ENCODE measurements around the gene TTL.
"Not testable (repeated sequence)": the region's sequence is repeated elsewhere in the genome, so short reads cannot be mapped to it uniquely, and the experiment has no call there.

The TTL gene

DNA sequence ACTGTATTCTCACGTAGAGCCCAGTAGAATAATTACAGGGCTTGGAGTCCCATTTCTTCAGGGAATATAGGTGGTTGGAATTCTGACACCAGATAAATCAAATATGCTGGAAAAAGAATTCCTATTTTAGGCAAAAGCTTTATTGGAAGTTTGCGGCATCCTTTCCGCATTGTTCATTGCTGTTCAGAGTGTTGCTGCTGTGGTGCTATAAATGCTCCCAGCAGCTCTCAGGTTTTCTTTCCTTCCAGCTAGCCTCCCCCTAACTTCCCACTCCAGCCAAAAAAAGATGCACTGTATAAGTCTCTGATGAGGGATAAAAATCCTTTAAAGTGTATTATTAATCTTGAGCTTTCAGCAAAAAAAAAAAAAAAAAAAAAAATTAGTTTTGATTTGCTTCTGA, 34.8 kb downstream of the TTL start:
- DNase-seq (ENCODE audit: insufficient read length, low spot score), result no peak
- FAIRE-seq, result no peak

GRCh38 chr2:112518807-112519206, 36.9 kb downstream of the TTL start:
- FAIRE-seq, result no peak

DNA sequence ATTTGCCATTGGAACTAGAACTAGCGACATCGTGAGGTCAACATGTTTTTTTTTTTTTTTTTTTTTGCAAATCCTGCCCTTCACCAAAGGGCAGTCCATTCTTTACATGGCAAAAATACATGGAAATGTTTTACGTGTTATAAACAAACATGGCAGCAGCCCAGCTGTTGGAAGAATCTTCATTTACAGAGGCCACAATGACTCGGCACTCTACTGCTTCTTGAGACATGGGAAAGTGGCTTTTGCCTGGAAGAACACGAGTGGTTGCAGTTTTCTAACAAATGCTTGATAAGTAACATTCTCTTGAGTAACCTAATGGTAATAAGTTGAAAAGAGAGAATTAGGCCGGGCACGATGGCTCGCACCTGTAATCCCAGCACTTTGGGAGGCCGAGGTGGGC, 37.5 kb downstream of the TTL start:
- no peak for DNase-seq (ENCODE audit: insufficient read length, low spot score)
- no peak for FAIRE-seq

More at GRCh38 chr2:112518807-112519206, 36.9 kb downstream of the TTL start:
- DNase-seq (ENCODE audit: insufficient read length, low spot score), result no peak

- no peak for DNase-seq (ENCODE audit: insufficient read length, low spot score)
- FAIRE-seq, result no peak
Observed at GRCh38 chr2:112520234-112520783, 38.4 kb downstream of the TTL start.

GRCh38 chr2:112523291-112523777, 41.4 kb downstream of the TTL start:
- DNase-seq (ENCODE audit: insufficient read length, low spot score) (no peak), FAIRE-seq (no peak)

DNA sequence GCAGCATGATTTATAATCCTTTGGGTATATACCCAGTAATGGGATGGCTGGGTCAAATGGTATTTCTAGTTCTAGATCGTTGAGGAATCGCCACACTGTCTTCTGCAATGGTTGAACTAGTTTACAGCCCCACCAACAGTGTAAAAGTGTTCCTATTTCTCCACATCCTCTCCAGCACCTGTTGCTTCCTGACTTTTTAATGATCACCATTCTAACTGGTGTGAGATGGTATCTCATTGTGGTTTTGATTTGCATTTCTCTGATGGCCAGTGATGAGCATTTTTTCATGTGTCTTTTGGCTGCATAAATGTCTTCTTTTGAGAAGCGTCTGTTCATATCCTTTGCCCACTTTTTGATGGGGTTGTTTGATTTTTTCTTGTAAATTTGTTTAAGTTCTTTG, 42.3 kb downstream of the TTL start:
- not testable (repeated sequence) for DNase-seq (ENCODE audit: insufficient read length, low spot score); FAIRE-seq

DNA sequence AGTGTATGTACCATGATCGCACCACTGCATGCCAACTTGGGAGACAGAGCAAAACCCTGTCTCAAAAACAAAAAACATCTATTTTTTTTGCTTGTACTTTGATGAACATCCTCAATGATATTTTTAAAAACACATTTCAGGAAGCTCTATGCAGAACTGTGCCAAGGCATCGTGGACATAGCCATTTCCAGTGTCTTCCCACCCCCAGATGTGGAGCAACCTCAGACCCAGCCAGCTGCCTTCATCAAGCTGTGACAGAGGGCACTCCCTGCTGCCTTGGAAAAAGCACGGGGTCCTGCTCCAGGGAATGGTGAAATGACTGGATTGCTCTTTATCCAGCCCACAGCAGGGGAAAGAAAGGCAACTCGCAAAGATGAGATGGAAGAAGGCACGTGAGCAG, 46.6 kb downstream of the TTL start:
- no peak for DNase-seq (ENCODE audit: insufficient read length, low spot score)
- FAIRE-seq, result no peak

GRCh38 chr2:112529757-112530156, 47.8 kb downstream of the TTL start:
- FAIRE-seq, result no peak
- no peak for DNase-seq (ENCODE audit: insufficient read length, low spot score)

DNA sequence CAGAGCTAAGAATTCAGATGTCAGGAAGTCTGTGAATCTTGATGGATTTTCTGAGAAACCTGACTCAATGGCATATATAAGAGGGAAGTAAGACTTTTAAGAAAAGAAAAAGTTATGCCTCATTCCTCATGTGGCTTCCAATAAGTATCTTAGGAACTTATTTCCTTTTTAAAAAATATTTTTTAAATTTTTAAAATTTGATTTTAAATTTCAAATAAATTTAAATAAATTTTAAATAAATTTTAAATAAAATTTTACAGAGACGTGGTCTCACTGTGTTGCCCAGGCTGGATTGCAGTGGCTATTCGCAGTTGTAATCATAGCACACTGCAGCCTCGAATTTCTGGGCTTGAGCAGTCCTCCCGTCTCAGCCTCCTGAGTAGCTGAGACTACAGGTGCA, 48.8 kb downstream of the TTL start:
- no peak for DNase-seq (ENCODE audit: insufficient read length, low spot score)
- no peak for FAIRE-seq

- DNase-seq (ENCODE audit: insufficient read length, low spot score), result no peak
- no peak for FAIRE-seq
Observed at GRCh38 chr2:112534826-112535225, 52.9 kb downstream of the TTL start.

DNA sequence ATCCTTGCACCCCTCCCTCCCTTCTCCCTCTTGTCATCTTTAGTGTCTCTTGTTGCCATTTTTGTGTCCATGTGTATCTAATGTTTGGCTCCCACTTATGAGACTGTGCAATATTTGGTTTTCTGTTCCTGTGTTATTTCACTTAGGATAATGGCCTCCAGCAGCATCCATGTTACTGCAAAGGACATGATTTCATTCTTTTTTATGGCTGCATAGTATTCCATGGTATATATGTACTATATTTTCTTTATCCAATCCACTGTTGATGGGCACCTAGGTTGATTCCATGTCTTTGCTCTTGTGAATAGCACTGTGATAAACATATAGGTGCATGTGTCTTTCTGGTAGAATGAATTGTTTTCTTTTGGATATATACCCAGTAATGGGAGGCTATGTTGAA, 54.7 kb downstream of the TTL start:
- not testable (repeated sequence) for FAIRE-seq; DNase-seq (ENCODE audit: insufficient read length, low spot score)

DNA sequence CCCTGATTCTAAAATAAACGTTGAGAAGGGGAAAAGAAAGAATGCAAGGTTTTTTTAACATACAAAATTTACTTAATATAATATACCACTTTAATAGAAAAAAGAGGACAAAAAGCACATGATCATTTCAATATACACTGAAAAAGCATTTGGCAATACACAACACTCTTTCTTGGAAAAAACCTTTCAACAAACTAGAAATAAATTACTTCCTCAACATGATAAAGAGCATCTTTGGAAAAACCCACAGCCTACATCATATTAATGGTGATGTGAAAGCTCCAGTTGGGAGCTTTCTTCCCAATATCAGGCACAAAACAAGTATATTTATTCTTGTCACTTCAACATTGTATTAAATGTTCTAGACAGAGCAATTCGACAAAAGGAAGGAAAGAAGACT, 57.4 kb downstream of the TTL start:
- FAIRE-seq, result no peak
- no peak for DNase-seq (ENCODE audit: insufficient read length, low spot score)

DNA sequence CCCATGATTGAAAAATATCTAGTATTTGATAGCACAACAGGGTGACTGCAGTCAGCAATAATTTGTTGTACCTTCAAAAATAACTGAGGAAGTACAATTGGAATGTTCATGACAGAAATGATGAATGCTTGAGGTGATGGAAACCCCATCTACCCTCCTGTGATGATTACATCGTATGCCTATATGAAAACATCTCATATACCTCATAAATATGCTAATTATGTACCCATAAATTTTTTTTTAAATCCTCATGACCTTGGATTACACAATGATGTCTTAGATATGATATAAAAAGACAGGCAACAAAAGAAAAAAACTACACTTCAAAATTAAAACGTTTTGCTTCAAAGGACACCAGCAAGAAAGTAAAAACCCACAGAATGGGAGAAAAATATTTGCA, 59.0 kb downstream of the TTL start:
- FAIRE-seq (no peak), DNase-seq (ENCODE audit: insufficient read length, low spot score) (no peak)

- DNase-seq (ENCODE audit: insufficient read length, low spot score) (peak; percentile 81), FAIRE-seq (peak; percentile 4)
Observed at GRCh38 chr2:112541315-112542122, 59.6 kb downstream of the TTL start.

DNA sequence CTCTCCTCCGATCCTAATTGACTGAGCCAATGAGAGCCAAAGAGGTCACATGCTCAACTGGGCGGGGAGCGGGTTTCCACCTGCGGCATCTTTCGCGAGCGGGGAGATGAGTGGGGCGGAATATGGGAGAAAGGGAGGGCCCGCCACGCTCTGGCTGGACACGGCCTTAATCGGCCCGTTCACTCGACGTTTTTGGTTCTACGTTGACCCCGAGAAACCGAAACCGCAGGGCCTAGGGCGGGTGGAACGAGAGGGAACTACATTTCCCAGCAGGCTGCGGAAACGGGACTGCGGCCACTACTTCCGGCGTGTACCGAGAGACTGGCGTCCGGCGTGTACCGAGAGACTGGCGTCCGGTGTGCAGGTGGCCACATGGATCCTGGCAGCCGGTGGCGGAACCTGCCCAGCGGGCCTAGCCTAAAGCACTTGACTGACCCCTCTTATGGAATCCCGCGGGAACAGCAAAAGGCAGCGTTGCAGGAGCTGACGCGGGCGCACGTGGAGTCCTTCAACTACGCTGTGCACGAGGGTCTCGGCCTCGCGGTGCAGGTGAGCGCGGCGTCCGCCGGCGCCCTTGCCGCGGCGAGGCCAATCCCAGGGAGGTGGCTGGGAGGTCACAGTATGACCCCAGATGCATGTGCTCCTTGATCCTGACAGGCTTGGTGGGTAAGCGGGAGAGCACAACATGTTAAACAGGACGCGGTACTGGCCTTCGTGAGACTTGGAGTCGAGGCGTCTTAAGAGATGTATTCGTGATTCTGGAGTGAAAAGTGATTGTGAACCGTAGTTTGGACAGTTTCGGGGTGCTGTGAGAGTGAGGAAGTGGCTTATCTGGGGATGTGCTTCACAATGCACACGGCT, 60.4 kb downstream of the TTL start, which contains the start of gene POLR1B:
Gene POLR1B, plus strand, starts transcription at position 343 of the 861 bp plus-strand sequence. Its CDS starts 30 bp downstream, at position 373.
- peak; percentile 42 for FAIRE-seq

DNA sequence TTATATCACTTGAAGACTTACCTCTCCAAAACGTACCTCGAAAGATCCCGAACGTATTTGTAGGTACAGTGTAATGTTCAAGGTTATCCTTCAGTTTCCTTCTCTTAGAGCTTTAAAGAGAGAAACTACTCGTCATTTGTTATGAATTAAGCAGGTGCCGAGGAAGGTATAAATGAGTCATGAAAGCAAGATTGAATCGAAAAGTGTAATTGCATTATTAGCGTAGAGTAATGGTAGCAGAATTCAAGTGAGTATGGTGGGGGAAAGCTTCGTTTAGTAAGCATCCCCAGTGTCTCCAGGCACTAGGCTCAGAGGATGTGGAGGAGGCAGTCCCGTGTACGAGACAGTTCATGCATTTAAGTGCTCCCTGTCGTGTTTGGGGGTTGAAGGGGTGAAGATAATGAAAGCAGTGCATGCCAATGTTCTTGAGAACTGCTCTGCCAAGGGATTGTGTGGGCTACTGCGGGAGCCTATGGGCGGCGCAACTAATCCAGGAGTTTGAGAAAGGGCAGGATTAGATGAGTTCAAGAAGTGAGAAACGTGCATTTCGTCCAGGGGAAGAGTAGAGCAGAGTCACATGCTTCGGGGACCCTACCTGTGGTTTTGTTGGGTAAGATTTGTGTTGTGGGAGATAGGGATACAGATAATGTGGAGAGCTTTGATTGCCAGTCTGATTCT, 61.2 kb downstream of the TTL start:
- DNase-seq (ENCODE audit: insufficient read length, low spot score) (peak; percentile 15), FAIRE-seq (no peak)

More for the DNA sequence above, 60.4 kb downstream of the TTL start, which contains the start of gene POLR1B:
- peak; percentile 91 for DNase-seq (ENCODE audit: insufficient read length, low spot score)

- FAIRE-seq (no peak), DNase-seq (ENCODE audit: insufficient read length, low spot score) (no peak)
Observed at GRCh38 chr2:112547333-112547732, 65.4 kb downstream of the TTL start.

DNA sequence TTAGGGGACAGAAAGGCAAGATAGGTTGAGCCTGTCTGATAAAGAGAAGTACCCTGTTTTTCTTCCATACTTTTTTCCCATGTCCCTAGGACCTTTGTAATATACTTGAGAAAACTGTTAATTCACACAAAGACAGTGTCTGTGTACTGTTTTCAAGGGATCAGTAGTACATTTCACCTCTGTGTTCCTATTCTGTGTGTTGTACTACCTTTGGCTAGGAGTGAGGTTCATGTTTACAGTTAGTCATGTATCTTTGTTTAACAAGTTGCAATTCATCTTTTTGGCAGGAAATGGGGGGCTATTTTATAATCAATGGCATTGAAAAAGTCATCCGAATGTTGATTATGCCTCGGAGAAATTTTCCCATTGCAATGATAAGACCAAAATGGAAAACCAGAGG, 67.0 kb downstream of the TTL start:
- DNase-seq (ENCODE audit: insufficient read length, low spot score), result no peak
- no peak for FAIRE-seq

DNA sequence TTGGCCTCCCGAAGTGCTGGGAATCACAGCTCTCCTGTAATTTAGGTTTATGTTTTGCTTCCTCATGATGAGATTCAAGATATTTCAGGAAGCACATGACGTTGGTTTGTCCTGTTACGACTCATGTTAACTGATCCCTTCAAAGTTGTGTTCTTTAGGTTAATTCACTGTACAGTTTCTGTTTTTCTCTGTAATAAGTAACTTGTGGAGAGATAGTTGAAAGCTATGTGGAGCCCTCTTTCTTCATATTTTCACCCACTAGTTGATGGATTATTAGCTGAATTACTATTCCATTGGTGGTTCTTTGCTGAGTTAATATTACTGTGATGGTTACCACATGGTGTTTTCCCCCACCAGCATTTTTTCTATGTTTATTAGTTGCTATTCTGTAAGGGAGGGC, 84.1 kb downstream of the TTL start:
- DNase-seq (ENCODE audit: insufficient read length, low spot score), result no peak
- FAIRE-seq, result no peak

GRCh38 chr2:112566508-112566907, 84.6 kb downstream of the TTL start:
- FAIRE-seq, result not testable (repeated sequence)

GRCh38 chr2:112572005-112572404, 90.0 kb downstream of the TTL start:
- FAIRE-seq (no peak), DNase-seq (ENCODE audit: insufficient read length, low spot score) (no peak)

More at GRCh38 chr2:112566508-112566907, 84.6 kb downstream of the TTL start:
- not testable (repeated sequence) for DNase-seq (ENCODE audit: insufficient read length, low spot score)
